NCI-H146 (cell line): ENCODE measurements around the gene TMEM51.

Experiments
- DNase-seq: peaks from one replicate; lab custom pipeline; 2025; lab: John Stamatoyannopoulos, UW

The TMEM51 gene, protein sequence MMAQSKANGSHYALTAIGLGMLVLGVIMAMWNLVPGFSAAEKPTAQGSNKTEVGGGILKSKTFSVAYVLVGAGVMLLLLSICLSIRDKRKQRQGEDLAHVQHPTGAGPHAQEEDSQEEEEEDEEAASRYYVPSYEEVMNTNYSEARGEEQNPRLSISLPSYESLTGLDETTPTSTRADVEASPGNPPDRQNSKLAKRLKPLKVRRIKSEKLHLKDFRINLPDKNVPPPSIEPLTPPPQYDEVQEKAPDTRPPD

DNA sequence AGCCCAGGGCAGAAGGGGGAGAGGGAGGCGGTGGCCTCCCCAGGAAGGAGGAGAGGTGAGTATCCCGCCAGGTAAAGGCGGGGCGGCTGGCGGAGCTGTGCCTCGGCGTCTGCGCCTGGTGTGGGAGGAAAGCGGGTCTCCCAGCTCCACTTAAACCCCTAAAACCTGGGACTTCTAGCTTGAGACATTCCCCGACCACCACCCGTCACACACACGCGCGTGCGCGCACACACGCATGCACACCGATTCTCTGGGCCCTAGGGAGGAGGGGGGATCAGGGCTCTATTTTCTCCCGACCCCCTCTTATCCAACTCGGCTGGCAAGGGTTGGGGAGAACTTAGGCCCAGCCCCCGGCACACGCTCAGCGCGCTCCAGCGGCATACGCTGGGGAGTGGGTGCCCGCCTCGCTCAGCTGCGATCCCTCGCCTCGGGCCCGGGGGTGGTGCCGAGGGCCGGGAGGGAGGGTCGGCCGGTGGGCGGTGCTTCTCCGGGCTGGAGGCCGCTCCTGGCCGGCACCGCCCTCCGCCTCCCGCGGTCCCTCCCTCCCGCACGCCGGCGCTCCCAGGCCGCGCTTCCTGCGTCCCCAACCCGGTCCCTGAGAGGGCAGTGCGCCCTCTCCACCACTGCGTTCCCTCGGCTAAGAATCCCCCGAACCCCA is at the start of gene TMEM51:
Gene TMEM51 (plus strand): TSS at position 564 of the 658 bp plus-strand sequence. CDS start 61,341 bp downstream, outside the sequence.
- peak; percentile 81 for DNase-seq

DNA sequence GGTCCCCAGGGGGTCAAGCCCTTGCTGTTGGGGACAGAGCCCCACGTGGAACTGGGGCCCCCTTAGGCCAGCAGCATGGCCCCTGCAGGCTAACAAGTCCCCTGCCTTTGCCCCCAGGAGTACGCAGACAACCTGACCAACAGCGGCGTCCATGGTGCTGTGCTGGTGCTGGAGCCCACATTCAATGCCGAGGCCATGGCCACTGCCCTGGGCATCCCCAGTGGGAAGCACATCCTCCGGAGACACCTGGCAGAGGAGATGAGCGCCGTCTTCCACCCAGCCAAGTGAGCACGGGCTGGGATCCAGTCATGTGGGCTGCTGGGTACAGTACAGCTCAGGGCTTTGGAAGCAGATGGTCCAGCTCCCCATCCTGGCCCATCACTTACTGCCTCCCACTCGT is 49.6 kb upstream of the TMEM51 start:
- no peak for DNase-seq

DNA sequence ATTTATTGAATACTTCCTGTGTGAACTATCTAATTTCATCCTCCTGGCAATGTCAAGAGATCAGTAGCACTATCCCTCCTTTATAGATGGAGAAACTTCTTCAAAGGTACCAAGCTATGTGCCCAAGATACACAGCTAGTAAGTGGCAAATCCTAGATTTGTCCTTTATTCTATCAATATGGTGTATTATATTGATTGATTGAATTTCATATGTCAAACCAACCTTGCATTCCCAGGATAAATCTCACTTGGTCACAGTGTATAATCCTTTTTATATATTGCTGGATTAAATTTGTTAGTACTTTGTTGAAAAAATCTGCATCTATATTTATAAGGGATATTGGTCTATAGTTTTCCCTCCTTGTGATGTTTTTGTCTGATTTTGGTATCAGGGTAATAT is 48.8 kb upstream of the TMEM51 start:
- no peak for DNase-seq

DNA sequence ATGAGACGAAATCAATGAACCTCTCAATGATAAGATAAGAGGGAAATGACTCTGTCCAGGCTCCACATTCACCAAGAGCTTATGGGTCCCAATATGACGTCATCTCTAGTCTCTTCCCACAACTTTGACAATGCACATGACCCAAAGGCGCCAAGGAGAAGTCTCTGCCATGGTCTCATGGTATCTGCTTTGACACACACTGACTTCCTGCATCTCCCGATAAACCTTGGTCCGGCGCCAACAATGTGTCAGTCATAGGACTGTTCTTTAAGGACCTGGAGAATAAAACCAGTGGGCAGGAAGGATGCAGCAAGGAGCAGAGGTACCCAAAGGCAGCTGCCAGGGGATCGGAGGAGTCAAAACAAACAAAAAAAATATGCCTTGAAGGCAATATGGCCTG is 46.9 kb upstream of the TMEM51 start:
- no peak for DNase-seq

DNA sequence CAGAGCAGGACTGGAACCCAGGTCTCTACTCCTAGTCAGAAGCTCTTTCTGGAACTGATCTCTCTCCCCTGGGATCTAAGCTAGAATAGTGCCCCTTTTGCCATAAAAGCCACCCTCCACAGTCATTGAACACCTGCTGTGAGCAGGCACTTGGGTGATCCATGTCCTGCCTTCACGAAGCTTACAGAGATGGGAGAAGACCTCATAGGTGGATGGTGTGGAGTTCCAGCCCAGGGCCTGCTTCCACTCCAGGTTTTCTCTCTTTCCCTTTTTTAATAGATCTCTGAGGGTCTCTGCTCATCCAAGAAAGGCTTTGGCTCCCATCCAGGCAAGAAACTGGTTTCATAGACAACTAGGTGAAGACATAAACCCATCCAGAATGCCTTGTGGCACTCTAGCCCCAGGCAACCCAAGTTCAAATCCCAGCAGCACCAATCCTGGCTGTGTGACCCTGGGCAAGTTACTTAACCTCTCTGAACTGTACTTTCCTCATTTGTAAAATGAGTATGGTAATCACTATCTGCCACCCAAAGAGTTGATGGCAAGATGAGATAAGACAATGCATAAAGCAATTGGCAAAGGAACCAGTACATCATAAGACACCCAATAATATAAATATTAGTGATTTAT is 46.4 kb upstream of the TMEM51 start:
- DNase-seq = no peak

DNA sequence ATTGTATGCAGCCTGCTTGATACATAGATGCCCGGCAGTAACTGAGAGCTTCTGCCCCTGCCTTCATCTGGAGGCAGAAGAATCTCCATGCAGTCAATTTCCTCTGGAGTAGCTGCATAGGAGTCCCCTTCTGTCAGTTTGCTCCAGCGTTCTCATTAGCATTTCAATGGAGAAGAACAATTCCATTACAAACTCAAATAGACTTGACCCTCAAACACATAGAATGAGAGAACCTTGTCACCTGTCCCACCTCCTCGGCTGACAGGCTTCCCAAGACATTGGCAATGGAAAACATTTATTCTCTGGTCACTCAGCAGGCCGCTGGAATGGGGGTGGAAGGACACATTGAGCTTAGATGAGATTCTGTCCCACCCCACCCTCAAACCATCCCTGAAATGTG is 45.6 kb upstream of the TMEM51 start:
- no peak for DNase-seq

DNA sequence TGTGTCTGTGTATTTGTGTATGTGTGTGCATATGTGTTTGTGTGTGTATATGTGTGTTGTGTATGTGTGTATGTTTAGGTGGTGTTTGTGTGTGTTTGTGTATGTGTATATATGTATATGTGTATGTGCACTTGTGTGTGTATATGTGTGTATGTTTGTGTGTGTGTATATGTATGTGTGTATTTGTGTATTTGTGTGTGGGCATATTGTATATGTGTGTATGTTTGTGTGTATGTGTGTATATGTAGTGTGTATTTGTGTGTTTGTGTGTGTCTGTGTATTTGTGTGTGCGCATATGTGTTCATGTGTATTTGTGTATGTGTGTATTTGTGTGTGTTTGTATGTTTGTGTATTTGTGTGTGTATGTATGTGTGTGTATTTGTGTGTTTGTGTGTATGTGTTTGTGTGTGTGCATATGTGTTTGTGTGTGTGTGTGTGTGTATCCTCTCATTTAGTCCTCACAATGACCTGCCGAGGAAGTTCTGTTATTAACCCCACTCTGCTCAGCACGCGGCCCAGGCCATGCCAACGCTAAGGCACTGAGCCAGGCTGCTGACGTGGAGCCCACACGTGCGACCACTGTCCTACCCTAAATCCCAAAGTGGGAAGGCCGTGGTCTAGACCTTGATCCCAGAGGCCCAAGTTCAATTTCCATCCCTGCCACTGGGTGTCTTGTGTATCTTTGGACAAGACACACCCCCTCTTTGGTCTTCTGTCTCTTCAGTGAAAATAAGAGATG is 43.2 kb upstream of the TMEM51 start:
- no peak for DNase-seq

DNA sequence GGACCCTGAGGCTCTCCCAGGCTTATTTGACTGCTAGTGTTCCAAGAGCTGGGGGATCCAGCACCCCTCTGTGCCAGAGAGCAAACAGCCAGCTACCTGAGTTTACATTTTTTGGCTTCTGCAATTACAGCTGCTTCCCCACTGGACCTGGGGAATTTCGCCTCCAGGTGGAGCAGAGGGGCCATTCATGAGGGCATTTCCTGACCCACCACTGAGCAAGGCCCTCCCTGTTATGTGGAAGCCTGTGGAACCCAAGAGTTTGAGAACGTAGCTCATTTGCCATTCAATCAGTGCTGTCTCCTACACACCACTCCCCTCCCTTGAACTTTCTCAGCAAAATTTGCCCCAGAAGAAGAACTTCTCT is 42.7 kb upstream of the TMEM51 start:
- DNase-seq = no peak

DNA sequence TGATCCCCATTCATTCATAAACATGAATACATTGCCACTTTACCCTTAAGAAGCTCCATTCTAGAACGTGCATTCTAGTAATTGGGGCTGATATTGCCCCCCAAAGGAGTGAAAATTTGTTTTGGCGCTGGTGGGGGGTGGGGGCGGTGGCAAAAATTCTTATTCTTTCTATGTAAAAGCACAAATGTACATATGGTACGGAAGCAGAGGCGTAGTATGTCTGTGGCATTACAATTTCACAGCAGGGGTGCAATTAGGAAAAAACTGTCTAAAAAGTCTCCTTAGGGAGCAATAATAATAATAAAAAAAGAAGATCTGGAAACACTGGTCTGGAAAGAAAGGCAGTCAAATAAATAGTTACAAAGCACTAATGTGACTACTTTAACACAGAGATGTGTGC is 40.4 kb upstream of the TMEM51 start:
- no peak for DNase-seq

DNA sequence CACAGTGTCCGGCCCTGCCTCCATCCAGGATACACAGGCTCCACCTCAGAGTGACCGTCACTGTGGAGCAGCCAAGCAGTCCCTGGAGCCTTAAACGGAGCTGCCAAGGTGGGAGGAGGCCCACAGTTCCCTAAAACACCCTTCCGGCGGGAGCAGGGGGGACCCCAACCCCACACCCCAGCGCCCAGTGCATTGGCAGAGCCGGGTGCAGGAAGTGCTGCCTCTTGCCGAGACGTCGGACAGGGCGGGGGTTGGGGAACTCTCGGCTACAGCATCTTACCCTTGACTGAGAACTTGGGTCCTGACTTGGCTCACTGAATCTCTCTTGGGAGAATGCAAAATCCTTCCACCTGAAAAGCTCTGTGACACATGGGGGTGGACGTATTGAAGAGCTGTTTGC is 38.7 kb upstream of the TMEM51 start:
- DNase-seq = no peak

DNA sequence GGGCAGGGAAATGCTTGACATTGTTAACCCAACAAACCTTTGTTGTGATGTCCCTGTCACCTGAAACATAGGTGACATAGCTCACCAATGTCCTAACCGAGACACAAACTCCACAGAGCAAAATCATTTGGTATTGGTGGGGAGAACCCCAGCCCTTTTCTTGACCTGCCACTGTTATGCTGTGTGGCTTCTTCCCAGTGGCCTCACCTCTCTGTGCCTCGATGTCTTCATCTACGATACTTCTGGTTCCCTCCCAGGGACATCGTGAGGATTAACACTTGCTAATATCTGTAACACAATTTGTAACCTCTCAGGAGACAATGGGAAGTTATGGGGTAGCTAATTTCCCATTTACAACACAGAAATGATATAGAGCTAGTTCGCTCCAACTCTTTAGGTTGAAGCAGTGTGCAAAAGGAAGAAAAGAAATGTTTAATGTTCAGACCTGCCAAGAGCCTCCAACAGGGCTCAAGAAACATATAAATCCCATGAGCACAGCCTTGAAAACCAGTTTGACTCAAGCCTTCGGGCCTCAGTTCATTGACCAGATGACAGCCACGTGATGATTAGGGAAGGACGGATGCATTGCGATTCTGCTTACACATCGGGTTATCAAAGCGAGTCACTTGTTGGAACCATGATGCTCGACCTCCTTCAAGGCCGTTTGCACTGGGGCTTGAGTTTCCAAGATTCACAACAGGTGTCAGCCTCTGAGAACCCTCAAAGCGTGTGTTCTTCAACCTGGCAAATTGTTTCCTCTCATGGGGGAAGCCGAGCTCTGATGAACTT is 37.8 kb upstream of the TMEM51 start:
- DNase-seq = no peak

DNA sequence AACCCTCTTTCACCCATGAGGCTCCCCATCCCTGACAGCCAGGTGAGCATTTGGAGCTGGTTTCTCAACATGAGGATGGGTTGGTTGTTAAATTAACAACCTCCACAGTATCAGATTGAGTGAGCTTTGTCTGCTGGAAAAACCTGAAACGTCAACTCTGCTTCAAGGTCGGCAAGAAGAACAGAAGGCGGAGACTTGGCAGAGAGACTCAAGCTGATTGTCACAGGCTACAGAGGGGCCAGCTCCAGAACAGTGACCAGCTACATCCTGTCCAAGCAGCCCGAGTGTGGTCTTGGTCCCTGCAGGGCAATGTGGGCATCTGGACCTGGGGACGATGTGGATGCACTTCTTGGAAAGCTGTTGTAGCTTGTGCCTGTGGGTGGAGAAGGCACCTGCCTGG is 36.6 kb upstream of the TMEM51 start:
- no peak for DNase-seq

DNA sequence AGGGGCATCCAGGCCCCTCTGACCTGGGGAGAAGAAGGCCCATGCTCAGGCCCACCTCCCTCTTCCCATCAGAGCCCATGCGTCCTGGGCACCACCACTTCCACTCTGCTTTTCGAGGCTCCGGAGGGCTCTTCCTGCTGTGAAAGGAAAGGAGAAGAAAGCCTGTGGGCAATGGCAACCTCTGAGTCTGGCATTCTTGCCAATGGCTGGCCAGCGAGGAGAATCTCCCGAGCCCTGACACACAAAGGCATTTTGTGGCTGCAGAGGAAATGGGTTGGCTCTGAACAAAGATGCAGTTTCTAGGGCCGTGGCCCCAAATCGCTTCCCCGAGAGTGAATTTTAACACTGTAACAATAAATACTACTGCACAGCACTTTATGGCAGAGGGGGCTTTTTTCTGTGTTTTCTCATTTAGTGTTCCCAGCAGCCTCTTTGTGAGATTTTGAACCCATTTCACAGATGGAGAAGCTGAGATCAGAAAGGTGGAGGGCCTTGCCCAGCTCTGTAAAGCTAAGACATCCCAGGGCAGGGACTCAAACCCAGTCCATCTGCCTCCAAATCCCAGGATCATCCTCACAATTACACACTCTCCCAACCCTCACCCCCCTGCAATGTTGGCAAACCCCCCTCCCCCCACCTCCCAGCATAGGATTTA is 35.7 kb upstream of the TMEM51 start:
- DNase-seq = no peak

DNA sequence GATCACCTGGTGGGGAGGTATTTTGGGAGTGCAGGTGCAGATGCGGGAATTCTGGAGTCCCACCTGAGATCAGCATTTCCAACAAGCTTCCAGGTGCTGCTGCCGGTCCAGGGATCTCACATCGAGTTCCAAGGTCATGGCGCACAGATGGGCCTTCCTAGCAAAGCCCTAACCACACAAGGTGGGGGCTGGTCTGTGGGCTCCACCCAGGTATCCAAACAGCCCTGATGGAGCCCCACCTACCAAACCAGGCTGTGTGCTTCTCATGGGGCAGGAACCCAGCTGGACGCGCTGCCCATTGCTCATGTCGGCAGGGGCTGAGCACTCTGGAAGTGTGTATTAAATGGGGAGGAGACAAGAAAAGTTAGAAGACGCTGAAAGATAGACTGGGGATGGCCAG is 35.0 kb upstream of the TMEM51 start:
- DNase-seq = no peak

DNA sequence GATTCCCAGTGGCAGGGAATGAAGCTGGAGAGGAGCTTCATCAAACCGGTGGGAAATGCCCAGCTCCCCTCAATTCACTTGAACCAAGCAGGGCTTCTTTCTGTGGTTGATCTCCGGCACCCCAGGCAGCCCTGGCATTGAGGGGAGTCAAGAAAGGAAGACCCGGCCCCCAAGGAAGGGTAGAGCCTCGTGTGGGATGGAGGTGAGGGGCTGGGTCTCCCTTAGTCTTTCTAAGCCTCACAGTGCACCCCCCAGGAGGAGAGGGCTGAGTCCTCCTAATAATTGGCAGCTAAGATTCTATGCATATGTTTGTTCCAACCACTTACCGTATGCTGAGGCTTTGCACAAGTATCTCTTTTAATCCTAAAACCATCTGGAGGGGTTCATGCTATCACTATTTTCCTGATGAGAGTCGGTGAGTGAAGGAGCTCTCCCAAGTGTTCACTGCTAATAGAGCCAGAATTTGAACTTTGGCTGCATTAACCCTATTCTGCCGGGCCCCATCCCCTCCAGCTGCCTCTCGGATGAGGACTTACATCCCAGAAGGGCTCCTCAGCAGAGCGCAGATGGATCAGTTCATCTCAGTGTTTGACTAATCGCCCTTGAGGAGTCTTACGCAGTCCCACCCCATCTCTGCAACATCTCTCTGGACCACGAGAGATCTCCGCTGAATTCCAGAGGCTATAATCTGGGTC is 33.1 kb upstream of the TMEM51 start:
- DNase-seq = no peak

DNA sequence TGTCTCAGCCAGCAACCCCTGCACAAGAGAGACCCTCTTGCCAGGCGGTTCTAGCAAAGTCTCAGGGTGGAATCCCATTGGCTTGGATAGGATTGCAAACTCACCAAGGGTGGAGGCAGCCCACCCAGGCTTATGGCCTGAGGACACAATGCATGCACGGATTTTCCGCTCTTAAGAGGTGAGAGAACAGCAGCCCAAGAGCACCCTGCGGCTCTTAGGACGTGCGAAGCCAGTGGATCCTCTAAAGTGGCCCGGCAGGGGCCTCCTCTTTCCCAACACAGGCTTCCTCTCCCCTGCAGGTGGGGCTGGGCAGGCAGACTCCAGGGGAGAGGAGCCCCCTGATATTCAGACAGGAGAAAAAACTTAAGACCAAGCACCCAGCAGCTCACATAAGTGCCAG is 31.2 kb upstream of the TMEM51 start:
- no peak for DNase-seq

DNA sequence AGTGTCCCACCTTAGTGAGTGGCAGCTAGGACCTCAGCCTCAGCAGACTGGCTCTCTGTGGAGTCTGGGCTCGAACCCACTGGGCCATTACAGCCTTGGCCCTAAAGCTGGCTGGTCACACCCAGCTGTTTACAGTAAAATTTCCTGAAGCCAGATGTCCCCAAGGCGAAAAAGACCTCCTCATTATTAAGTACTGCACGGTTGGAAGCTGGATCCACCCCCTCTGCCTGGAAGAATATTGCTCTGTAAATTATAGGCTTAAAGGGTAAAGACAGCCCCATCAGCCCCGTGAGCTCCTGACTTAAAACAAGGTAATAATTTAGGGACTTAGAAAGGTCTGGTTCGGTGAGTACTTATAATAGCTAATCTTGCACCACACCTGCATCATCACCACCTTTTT is 30.3 kb upstream of the TMEM51 start:
- DNase-seq = peak; percentile 11

DNA sequence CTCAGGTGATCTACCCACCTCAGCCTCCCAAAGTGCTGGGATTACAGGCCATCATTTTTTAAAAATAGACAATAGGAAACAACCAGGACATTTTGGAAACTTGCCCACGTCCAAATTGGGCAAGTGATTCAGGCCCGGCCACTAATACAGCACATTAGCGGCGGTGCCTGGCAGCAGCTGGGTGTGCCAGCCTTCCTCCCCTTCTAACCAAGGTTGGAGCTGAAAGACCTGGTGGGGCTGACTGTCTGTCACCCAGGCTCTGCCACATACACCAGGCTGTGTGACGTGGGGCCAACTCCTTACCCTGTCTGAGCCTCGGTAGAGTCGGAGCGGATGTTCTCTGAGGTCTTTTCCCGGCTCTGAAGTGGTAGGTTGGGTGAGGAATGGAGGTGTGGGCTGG is 29.6 kb upstream of the TMEM51 start:
- no peak for DNase-seq

DNA sequence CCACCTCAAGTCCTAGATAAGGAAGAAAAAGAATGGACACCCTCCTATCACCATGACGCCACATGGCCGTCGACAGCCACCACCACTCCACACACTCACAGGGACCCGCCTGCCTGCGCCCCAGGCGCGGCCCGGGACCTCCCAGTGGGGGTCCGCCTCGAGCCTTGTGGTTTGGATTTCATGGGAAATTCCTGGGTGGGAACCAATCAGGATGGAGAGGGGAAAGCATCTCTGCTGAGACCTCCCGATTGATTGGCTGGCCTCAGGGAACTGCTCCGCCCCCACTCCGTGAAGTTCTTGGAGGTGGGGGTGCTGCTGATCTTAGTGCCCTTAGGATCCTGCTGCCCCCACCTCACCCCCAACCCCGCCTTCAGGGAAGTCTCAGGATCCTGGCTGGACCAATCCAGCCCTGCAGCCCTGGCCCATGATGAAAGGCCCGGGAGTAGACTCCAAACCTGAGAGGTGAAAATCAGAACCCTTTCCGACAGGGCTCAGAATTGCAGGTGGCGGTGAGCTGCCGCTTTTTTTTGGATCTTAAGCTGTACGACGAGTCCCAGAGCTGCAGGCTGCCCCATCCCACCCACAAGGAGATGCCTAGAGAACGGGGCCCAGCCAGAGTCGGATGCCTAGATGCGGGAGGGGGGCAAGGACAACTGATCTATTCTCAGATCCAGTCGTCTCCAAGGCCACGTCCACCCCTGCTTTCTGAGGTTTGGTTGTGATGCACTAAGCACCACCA is 29.0 kb upstream of the TMEM51 start:
- DNase-seq = no peak

DNA sequence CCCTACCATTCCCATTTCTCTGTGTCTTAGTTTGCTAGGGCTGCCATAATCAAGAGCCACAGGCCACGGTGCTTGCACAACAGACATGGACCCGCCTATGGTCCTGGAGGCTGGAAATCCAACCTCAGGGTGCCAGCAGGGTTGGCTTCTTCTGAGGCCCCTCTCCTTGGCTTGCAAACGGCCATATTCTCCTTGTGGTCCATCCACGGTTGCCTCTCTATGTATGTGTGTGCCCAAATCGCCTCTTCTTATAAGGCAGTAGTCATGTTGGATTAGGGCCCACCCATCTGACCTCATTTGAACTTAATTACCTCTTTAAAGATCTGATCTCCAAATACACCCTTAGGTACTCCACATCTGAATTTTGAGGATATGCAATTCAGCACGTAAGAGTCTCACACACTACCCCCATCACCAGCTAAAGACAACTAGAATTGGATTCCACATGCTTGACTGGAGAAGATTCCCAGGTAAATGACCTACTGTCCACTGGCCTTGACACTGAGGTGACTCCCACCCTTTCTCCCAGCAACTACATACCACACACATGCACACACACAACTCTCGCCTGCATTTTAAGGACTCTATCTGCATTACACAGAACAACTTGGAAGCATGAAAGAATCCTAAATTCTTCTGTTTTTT is 28.3 kb upstream of the TMEM51 start:
- no peak for DNase-seq
